Hepatocyte (in vitro differentiated cells): ENCODE results near the gene ABCA1.

Source experiments
- CTCF ChIP-seq: fragments of 200-600 bp; sonication (generic); IDR thresholded peaks from 2 replicates; pipeline ENCODE4 v1.5.1; 2016; ENCODE audit warnings: antibody characterized with exemption, mild to moderate bottlenecking; ENCODE audit not compliant: poor library complexity
- EZH2 ChIP-seq: fragments of 200-600 bp; sonication (generic); IDR thresholded peaks from 2 replicates; pipeline ENCODE4 v1.6.1; 2016; ENCODE audit warnings: antibody characterized with exemption, mild to moderate bottlenecking, borderline replicate concordance
- EZH2phosphoT487 ChIP-seq: fragments of 200-600 bp; sonication (generic); IDR thresholded peaks from one replicate; pipeline ENCODE4 v1.6.1; 2018; ENCODE audit warnings: antibody characterized with exemption, mild to moderate bottlenecking, low read depth, moderate library complexity; ENCODE audit not compliant: unreplicated experiment, severe bottlenecking

GRCh38 chr9:104969116-104969515, 41.2 kb upstream of the ABCA1 start:
- no peak for TF ChIP-seq EZH2
- no peak for TF ChIP-seq CTCF
- TF ChIP-seq EZH2phosphoT487, result no peak
